Colon (tissue), 2 donors: ENCODE data around the gene THRB.

Experiments
- FAIRE-seq: peaks from 2 replicates; lab custom pipeline; 2012; peaks lifted over from hg19 to GRCh38; lab: Jason Lieb, UNC
- donor health status: control.
- donor health status: control.

THRB gene

DNA sequence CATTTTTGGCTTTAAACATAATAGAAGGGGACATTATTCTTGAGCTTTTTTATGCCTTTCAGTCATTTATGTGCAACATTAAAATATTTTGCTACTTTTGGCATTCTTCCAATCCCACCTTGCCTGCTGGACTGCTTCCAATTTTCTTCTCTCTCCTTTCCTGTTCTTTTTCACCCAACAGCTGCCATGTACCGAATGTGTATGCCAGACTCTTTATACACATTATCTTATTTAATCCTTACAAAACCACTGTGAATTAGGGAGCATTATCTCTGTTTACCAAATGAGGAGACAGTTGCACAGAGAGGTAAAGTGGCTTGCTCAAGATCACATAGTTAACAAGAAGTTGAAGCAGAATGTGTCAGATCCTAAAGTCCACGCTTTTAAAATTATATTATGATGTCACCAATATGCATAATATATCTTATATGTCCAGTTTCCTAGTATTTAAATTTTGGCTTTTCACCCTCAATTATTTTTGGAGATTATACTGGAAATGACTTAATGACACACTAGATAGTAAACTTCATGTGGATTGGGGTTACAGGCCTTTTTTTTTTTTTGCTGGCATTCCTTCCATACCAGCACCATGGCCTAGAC, 231.5 kb downstream of the THRB start:
- no peak for FAIRE-seq

DNA sequence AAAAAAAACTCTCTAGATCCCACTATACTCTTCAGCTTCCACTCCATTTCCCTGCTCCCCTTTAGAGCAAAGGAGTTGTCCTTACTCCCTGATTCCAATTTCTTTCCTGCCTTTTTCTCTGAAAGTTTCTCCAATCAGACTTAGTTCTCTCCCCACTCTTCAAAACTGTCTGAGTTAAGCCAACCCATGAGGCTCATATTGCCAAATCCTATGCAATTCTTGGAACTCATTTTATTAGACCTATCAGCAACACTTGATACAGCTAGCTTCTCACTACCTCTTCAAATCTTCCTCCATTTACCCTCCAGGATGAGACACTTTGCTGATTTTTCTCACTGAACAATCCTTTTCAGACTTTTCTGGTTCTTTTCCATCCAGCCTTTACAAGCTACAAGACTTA, 233.1 kb downstream of the THRB start:
- FAIRE-seq, result no peak

DNA sequence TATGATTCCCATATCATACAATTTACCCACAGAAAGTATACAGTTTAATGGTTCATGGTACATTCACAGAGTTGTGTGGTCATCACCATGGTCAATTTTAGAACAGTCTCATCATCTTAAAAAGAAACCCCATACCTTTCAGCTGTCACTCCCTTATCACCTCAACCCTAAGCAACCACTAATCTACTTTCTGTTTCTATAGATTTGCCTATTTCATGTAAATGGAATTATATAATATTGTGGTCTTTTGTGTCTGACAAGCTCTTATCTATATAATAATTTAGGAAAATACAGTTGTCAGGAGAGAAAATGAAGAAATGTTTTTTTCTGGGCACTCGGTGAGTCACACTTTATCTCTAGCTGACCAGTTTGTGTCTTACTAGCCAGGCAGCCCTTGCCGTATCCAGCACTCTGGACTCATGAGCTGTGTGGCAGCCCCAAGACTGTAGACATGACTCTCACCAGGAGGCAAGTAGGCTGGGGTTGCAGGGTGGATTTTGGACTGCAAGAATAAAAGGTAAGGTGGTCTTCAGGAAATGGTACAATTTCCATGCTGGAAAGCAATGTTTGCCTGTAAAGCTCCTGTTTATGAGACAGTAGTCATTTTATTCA, 234.6 kb downstream of the THRB start:
- no peak for FAIRE-seq

DNA sequence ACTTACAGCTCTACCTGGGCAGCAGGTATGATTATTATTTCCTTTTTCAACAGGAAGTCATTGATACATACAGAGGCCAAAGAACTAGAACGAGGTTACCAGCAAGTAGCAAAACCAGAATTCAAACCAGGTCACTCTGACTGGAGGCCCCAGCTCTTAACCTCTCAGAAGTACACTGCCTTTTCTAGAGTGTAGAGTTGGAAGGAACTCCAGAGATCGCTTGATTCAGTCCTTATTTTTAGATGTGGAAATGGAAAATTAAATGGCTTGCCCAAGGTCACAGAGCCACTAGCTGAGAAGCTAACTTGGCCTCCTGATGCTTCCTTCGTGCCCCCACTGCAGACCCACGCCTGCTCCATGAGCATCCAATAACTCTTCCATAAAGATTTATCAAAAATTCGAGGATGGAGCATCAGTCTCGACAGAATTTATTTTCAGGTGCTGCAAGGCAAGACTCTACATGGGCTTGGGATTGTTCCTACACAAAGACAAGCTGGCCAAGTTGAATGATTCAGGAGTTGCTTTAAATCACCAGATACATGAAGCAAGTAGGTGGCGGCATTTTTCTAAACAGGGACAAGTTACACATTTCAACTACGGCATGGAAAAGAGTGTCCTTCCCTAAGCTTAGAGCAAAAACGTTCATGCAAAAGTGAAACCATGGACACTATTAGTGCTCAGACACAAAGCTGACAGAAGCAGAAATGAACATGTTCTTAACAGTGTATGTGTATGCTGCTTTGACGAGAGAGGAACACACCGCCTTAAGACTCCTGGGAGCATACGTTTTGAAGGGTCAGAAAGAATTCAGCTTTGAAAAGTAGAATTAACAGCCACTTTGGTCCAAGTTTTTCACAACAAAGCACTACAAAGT, 235.7 kb downstream of the THRB start:
- no peak for FAIRE-seq

DNA sequence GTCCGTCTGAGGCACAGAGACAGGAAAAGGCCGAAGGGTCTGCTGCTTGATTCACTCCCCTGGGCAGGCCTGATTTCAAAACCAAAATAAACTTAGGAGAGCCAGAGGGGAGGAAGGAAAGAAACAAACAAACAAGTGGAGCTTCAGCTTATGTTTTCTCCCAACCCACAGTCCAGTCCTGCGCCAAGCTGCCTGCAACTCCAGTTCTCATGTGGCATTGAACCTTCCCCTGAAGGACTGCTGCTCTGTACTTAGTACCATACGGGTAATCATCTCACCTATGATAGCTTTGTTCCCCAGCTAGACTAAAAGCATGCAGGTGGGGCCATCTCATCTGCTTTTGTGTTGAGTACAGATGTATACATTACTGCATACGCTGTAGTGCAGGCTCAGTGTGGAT, 236.4 kb downstream of the THRB start:
- no peak for FAIRE-seq

DNA sequence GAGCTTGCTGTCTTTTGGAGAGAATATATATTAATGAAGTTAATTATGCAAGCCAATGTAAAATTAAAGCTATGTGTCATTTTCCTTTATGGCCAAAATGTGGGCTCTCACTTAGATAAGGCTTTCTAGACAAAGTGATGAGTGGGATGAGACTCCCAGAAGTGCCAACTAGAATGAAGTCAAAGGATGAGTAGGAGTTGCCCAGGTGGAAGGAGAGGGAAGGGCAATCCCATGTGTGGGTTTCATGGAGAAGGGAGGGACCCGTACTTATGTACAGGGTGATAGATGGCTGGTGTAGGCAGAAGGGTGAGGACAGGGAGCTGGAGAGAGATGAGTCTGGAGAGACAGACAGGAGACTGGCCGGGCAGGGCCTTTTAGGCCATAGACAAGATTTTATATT, 239.2 kb downstream of the THRB start:
- no peak for FAIRE-seq

DNA sequence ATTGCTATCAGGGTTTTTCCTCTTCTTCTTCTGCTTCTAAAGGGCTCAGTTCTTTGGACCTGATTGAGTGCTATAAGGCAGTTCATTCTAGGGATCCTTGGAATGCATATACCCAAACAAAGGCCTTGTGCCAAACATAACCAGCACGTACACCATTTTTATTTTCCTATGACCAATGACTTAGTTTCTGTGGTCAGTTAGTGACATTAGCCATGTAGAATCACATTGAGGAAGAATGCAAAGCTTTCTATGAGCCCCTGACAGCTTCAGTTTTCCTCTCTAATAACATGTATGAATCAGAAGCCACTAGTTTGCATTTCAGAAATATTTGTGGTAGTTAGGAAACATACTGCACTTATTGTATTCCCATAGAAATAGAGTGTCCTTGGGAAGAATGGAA, 240.0 kb downstream of the THRB start:
- no peak for FAIRE-seq

DNA sequence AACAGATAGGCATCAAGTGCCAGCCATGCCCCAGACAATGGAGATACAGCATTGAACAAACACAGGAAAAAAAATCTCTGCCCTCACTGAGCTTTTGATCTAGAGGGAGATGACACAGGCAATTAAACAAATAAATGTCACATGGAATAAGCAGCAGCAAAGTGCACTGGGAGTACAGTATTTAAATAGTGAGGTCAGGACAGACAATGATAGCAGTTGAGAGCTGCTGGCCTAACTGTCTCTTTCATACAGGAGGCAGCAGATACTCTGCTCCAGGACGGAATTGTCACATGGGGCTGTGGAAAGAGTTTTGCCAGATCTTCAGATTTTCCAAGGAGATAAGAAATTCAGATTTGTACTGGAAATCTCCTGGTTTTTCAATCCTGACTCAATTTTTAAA, 241.3 kb downstream of the THRB start:
- no peak for FAIRE-seq

DNA sequence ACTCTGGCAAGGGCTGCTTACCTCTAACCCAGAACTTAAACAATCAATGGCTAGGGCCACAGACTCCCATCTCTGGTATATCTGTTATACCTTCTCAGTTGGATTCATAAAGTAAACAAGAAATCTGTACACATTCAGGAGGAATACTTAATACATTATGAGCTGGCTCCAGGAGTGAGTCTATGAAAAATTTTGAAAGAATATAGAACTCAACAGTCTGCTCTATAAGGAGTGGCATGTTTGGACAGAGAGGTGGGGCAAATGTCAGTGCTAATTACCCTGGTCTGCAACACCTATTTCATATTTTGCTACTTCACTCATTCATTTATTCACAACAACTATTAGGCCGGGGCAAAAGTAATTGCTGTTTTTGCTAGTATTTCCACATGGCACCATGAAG, 245.1 kb downstream of the THRB start:
- no peak for FAIRE-seq

DNA sequence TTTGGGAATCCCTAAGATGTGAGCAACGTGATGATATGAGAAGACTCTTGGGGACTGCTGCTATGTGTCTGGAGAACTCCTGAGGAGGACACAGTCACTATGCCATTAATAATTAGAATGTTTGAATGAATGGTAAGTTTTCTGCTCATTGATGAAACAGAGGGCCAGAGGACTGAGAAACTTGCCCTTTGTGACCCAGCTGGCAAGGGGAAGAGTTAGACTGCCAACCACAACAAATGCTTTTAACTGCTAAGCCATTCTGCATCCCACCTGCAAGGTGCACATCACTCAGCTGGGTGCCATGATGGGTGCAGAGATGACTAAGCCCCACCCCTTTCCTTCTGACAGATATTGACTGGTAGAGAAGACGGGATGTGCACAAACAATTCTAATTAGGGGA, 249.6 kb downstream of the THRB start:
- FAIRE-seq, result no peak

DNA sequence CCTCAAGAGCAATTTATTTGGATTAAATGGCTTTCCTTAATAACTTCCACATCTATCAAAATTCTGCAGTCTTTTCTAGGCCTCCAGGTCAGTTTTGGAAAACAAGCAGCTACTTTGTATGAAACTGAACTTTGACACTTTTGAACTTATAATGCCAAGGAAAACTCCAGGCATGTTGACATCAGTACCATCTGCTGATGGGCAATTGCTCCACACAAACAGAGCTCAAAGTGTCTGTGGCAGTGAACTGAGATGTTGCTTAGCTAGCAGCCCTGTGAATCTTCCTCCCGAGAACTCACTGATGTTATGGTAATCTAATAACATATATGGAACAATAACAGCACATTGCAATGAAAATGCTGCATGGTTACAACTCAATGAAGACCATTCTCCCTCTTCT, 250.2 kb downstream of the THRB start:
- no peak for FAIRE-seq

DNA sequence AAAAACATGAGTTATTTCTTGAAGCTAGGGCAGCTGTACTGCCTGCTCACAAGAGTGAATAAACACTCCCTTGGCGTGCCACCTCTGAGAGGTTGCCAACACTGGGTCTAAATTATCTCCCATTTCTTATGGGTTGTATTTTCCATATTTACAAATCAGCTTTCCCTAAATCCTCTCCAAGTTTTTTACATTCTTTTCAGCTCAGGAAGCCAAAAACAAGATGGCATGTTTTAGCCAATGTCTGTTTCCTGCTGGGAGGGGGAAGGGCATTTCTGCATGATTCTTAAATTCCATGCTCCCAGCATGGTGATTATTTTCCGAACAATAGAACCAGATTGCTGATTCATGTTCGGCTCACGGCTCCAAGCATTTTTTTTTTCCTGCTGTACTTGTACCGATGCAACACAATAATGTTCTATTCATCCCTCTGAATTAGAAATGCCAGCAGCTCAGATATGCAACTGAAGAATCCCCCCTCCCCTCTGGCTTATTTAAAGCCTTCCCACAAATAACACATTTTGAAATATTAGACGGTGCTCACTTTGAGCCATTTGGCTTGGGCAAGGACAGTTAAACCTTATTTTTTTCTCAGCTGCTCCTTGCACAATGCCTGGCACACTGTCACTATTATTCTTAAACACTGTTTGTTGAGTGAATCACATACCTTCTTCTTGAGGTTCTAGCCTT, 252.5 kb downstream of the THRB start:
- no peak for FAIRE-seq

DNA sequence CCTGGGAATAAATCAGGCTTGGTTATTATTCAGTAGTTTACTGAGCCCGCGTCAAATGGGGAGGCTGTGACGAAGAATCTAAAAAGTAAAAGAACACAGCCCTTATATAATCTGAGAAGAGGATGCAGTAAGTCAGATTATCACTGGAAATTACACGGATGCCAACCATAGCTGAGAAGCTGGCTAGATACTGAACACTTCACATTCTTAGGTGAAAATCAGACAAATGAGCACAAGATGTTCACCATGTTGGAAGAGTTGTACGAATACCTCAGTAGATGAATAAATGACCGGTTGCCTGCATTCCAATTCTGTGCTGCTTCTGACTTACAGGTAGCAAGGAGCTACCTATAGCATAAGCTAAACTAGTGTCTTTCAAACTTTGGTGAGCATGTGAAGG, 254.3 kb downstream of the THRB start:
- no peak for FAIRE-seq

DNA sequence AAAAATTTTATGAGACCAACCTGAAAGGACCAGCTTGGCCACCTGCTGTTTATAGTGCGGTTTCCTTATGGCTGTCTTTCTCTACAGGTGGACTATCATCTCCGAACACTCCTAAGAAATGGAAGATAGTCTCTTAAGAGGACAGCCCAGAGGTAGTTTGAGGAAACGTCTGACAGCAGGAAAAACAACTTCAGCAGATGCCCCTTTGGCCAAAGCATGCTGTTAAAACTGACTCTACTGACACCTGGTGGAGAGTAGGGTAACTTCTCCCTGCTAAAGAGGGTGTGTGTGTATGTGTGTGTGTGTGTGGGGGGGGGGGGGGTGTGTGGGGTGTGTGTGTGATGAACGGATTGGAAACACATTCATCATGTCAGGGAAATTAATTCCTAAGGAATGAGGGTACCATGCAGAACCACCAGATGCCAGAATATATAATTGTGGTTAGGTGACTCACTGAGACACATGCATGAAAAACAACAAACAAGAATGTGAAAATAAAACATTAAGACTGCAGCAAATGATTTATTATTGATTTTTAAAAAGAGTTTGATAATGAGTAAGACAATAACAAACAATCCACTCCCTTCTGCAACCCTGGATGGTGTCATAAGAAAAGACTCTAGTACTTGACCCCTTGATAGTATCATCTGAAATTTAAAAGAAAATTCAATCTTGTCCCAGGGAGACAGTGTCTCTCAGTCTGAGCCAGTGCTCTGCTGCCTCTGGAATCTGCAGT, 256.5 kb downstream of the THRB start:
- no peak for FAIRE-seq

DNA sequence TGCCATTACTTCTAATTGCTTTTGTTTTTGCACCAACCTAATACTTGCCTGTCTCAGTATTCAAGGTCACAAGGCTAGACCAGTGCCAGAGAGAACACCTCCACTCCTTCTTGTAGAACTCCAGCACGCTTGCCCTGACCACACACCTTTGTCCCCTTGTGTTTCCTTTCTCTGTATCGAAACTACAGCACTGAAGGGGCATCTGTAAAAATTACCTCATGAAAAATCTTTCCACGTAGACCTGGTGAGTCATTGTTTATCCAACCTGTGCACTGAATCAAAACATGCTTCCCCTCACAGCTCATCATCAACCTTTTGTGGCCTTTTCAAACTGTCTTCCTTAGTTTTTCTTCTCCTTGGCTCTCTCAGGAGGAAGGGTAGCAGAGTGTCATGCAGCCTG, 259.5 kb downstream of the THRB start:
- FAIRE-seq, result no peak

DNA sequence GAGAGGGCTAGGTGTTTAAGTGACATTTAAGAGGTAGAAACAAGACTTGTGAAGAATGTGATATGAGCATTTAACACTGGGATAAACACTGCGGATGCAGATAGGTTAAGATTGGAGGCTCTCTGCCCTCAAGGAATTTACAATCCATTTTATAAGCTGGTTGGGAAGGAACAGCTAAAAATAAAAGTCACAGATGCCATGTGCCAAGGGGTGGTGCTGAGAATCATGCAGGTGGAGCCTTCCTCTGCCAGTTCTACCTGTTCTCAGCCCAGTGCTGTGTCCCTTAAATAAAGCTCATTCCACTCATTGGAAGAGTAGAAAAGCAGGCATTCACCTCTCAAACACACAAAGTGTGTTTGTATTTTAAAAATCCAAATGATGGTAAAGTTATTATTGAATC, 261.9 kb downstream of the THRB start:
- FAIRE-seq, result no peak

DNA sequence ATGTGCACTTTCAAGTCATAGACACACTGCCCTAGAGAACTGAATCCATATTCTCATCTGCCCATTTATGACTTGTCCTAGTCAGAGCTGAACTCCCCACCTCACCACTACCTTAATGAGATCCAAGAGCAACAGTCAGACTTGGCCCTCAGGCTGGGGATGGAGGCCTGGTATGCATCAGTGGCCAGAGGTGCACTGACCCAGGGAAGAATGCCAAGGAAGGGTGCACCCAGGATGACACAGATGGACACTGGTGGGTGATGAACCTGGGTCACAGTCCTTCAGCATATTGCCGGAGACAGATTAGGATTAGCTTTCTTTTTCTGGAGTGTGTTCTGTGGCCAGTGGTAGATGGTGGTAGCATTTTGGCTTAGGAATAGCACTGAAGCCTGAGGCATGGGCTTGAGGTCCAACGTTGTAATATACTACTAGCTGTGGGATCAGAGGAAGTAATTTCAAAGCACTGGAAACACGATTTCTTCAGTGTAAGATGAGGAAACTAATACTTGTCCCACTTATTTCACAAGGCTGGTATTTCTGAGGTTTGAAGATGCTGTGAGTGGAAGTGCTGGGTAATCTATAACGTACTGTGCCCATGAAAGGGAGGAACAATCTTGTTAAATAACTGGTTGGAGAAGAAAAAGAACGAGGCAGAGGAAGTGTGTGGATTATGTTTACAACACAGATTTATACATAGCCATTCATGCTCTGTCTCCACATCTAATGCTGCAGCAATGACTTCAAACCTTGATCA, 265.0 kb downstream of the THRB start:
- FAIRE-seq, result no peak

DNA sequence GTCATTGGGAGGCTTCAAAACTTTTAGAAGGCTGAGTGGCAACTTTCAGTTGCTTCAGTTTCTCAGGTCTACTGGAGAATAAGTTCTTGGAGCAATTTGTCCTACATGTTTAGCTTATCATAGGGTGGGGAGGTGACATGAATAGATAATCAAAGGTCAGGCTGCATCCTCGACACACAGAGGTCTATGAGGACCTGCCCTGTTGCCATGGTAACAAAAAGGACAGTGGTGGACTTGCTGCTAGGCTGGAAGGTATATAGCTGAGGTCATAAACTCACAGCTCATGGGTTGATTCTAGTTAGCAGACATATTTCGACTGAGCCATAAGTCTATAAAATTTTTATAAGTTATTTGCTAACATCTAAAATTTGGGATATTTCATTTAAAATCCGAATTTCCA, 267.0 kb downstream of the THRB start:
- FAIRE-seq, result no peak

DNA sequence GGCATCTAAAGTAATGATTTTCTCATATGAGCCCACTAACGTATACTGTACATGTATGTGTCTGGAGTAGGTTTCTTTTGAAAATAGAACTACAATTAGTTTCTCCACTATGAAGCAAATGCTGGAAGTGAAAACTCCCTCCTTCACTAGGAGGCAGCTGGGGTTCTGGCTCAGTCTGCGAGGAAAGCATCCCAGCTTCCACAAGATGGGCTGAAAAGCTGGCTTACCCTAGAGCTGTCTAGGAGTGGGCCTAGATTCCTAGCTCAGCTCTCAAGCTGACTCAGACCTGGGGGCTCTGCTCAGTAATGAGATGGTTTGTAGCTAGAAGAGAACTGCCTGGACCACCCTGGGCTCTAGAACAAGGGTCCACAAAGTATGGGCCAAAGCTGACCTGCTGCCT, 268.3 kb downstream of the THRB start:
- no peak for FAIRE-seq

DNA sequence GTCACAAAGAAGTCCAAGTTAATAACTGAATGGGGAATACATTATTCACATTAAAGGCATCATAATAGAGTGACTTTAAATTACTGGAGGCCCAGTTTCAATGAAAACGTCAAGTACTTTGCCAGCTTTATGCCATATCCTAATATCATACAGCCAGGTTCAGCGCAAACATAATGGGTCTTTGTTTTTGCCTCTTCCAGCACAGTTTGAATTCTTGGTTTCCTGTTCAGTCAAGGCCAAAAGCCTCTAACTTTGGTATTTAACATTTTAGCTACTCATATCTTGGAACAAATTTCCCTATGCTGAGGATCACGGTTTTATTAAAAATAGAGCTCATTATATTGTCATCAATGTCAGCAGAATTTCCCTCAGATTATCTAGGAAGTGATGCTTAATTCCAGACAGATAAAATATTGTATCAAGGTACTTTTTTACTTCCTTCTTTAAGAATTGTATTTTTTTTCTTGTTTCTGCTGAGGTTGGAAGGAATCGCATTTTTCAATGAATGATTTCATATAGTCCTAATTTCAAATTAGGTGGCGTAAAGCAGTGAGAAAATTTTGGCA, 269.2 kb downstream of the THRB start:
- no peak for FAIRE-seq
